MM.1S (cell line): ENCODE data around the gene TMED1.

Experiments
- EZH2 ChIP-seq: fragments of 300-600 bp; sonication (generic); optimal IDR thresholded peaks from 2 replicates; pipeline ENCODE3; 2017; ENCODE audit warnings: low read depth, mild to moderate bottlenecking, antibody characterized with exemption, low read length, mixed read lengths
- TF ChIP-seq, protein P1 (sequence below): fragments of 300-600 bp; sonication (generic); IDR thresholded peaks from 2 replicates; pipeline ENCODE4 v1.5.1; 2016; ENCODE audit warnings: antibody characterized with exemption, low read length, mixed read lengths

DNA sequence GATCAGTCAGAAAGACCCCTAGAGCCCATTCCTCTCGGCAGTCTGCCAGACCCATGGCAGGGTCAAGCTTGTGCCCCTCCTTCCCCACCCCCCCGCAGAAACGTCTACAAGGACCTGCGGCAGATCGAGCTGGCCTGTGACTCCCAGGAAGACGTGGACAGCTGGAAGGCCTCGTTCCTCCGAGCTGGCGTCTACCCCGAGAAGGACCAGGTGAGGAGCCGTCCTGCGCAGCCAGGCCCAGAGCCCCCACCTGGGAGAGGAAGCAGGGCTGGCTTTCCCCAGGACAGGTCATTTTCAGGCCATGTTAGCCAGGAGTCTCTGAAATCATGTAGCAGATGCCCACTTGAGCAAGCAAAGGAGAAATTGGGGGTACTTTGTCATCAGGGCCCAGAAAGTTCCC, 12.3 kb downstream of the TMED1 start:
- TF ChIP-seq, protein P1, sequence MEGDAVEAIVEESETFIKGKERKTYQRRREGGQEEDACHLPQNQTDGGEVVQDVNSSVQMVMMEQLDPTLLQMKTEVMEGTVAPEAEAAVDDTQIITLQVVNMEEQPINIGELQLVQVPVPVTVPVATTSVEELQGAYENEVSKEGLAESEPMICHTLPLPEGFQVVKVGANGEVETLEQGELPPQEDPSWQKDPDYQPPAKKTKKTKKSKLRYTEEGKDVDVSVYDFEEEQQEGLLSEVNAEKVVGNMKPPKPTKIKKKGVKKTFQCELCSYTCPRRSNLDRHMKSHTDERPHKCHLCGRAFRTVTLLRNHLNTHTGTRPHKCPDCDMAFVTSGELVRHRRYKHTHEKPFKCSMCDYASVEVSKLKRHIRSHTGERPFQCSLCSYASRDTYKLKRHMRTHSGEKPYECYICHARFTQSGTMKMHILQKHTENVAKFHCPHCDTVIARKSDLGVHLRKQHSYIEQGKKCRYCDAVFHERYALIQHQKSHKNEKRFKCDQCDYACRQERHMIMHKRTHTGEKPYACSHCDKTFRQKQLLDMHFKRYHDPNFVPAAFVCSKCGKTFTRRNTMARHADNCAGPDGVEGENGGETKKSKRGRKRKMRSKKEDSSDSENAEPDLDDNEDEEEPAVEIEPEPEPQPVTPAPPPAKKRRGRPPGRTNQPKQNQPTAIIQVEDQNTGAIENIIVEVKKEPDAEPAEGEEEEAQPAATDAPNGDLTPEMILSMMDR: no peak
- TF ChIP-seq EZH2: no peak
